ENCODE results near the gene TGFBI.

Gene TGFBI

GRCh38 chr5:136090319-136090718, 61.5 kb downstream of the TGFBI start:
- DNase-seq (ENCODE audit: low read depth), result no peak

DNA sequence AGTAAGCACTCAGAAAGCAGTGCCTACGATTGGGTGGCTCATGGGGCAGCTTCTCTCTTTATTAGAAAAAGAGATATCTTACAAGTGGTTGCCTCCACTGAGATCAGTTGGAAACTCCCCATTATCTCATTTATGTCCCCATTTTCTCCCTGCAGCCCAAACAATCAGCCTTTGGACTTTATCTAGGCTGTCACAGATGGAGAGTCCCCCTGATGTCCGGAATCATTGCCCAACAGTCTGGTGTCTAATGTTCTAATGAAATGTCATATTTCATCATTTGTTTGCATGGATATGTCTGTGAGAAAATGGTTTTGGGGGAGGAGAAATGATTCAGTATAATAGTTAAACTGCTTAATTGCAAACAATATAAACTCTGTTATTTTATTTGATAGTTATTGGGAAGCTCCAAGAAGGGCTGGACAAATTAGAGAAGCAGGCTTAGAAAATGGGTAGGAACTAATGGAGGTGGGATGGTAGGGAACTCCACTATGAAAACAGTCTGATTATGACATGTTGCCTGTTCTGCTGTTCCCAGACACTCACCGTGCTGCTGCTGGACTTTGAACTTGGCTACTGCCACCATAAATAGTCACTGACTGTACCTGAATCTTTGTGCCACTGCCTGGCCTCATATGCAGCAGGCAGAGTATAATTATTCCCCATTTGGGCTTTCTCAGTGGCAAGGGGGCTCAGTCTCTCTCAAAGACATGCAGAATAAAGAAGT, 65.6 kb downstream of the TGFBI start:
- DNase-seq (ENCODE audit: low read depth), result no peak

DNA sequence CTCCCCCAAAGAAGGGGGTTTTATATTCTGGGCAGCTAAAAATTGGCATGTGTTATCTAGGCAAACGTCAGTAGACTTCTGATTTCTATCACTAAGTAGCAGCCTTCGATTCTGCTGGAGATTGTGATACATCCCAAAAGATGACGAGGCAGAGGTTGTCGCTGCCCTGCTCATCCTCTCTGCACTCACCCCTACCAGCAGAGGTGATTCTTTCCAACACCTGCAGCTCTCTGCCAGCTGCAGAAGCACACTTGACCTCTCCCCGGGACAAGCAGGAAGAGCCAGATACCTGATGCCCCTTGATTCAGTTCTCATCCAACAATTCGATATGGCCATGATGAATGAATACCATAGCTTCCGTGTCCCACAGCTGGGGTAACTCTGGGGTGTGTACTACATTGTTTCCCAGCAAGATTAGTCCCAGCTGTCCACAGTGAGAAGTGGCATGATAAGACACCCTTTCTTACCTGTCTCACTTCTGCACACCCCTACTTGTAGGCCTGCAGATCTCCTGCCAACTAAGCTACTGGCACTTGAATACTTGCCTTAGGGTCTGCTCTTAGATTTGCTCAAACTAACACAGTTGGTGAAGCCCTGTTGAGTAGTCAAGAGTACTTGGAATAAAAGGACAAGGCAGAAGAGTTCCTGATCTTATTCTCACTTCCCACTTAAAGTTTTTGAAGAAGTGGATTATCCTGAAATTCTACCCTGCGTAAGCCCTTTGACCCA, 66.3 kb downstream of the TGFBI start:
- no peak for DNase-seq (ENCODE audit: low read depth)

GRCh38 chr5:136098176-136098575, 69.4 kb downstream of the TGFBI start:
- DNase-seq (ENCODE audit: low read depth), result no peak

DNA sequence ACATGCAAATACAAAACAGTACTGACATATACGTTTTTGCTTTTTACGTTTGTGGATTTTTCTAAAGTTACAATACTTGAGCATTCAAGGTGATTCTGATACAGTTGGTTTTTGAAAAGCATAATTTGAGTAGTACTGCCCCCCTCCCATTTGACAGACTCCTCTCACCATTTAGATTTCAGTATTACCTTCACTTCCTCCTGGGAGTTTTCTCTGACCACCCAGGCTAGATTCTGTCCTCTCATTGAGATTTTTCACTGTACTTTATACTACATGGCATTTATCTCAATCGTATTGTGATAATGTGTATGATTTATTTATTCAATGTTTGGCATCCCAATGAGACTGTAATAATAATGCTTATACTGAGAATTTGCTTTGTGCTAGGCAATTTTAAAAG, 71.1 kb downstream of the TGFBI start:
- no peak for DNase-seq (ENCODE audit: low read depth)

- DNase-seq (ENCODE audit: low read depth), result no peak
Observed at GRCh38 chr5:136101884-136102283, 73.1 kb downstream of the TGFBI start.

DNA sequence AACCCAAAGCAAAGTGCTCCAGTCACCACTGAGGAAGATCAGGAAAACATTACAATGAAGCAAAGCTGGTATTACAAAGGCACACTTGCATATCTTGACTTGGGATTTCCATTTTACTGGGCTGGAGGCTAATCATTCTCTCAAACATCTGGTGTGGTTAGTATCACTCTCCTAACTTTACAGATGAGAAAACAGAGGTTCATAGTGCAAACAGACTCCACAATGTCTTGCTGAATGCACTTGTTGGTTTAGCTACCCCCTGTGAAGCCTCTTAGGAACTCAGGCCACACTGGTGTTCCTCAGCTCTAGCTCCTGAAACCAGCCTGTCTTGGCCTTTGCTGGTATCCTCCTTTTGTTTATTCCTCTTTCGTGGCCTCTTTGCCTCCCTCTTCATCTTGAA, 74.3 kb downstream of the TGFBI start:
- no peak for DNase-seq (ENCODE audit: low read depth)

- DNase-seq (ENCODE audit: low read depth), result no peak
Observed at GRCh38 chr5:136104306-136104965, 75.6 kb downstream of the TGFBI start.

DNA sequence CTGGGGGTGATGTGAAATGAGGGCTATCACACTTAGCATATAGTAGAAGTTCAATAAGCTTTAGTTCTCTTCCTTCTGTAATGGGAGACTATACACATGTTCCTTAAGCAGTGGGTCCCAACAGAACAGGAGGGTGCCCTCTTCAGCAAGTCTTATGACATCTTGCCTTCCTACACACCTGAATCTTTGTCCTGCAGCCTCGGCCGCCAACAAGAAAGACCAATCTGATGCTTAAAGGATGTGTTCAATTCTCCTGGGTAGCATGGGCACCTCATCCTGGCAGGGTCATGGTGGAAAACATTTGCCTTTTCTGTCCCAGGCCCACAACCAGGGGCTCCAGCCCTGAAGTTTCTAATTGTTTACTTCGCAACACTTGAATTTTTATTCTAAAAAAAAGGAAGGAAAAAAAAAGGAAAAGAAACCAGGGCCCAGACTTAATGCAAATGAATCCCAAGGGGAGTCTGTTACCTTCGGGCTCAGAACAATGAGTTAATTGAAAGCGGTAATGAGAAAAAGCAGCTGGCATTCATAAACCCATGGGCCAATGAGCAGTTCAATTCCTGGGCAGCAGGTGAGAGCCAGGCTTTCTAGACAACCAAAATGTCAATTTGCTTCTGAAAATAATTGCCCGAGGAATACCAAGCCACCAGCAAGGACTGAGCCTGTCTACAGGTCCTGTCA, 77.7 kb downstream of the TGFBI start:
- no peak for DNase-seq (ENCODE audit: low read depth)

- DNase-seq (ENCODE audit: low read depth), result no peak
Observed at GRCh38 chr5:136108180-136108611, 79.4 kb downstream of the TGFBI start.

- no peak for DNase-seq (ENCODE audit: low read depth)
Observed at GRCh38 chr5:136108766-136109165, 80.0 kb downstream of the TGFBI start.

DNA sequence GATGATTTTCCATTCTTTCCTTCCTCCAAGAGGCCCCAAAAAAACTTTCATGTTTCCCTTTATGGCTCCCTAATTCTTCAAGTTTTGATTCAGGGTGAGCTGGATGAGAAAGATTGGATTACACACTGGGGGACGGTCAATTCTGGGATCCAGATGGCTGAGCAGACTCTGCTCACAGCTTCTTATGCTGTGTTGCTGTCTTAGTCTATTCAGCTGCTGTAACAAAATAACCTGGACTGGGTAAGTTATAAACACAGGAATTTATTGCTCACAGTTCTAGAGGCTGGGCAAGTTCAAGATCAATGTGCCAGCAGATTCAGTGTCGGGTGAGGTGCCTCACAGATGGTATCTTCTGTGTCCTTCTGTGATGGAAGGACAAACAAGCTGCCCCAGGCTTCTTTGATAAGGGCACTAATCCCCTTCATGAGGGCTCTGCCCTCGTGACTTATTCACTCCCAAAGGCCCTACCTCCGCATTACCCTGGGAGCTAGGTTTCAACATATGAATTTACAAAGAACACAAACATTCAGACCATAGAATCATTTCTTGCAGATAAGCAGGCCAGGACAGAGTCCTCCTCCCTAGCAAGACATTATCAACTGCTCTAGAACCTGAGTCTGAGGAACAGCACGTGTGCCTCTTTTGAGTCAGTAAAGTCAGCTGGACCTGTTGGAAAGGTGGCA, 80.8 kb downstream of the TGFBI start:
- no peak for DNase-seq (ENCODE audit: low read depth)

Measured in stromal cell of bone marrow (primary cell).